IPS DF 6.9 (cell line): ENCODE measurements around the gene LHX6.

ENCODE experiments used
- DNase-seq: peaks from one replicate; pipeline ENCODE4 v3.0.0-alpha.2; 2013; ENCODE audit warnings: low read depth, low spot score
- H3K27ac ChIP-seq: one replicate; pipeline ENCODE4 v1.5.1; 2013; ENCODE audit warnings: low read length, control low read depth
- H3K27me3 ChIP-seq: 2 replicates; pipeline ENCODE4 v1.6.1; 2013; ENCODE audit warnings: mild to moderate bottlenecking, low read length; ENCODE audit not compliant: control insufficient read depth, insufficient read depth
- H3K36me3 ChIP-seq: 2 replicates; pipeline ENCODE4 v1.6.1; 2013; ENCODE audit warnings: low read length; ENCODE audit not compliant: control insufficient read depth, insufficient read depth
- H3K4me1 ChIP-seq: 2 replicates; pipeline ENCODE4 v1.6.1; 2013; ENCODE audit warnings: low read length; ENCODE audit not compliant: control insufficient read depth, insufficient read depth
- H3K4me3 ChIP-seq: 2 replicates; pipeline ENCODE4 v1.5.1; 2013; ENCODE audit warnings: mild to moderate bottlenecking, low read length
- H3K9me3 ChIP-seq: 2 replicates; pipeline ENCODE4 v1.6.1; 2013; ENCODE audit warnings: low read length, inconsistent platforms; ENCODE audit not compliant: control insufficient read depth, insufficient read depth
- WGBS: extraction: QIAGEN DNeasy Blood & Tissue Kit; methylation state at CpG from one replicate; pipeline ENCODE4 v1.1.7; 2013; ENCODE audit warnings: mixed read lengths, missing lambda C conversion rate; ENCODE audit not compliant: insufficient read length, insufficient coverage; 5-methylcytosine and 5-hydroxymethylcytosine counted together

LHX6 gene

DNA sequence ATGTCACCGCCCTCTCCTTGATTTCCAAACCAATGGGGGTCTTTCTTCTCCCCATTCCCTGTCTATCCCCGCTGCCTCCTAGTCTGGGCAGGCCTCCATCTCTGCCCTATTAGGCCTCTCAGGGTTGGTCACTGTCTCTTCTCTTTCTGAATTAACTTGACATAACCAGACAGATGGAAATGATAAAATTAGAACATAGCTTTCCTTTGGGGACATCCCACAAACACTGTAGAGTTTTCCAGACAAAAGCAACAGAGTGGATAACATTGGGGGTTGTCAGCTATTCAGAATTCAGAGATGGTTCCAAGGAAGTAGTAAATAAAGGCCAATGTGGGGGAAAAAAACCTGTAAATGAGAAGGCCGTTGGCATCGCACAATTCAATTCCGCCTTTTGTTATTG, 24.7 kb downstream of the LHX6 start:
- WGBS: no CpG with 5 or more reads among the region's 5 CpGs
- DNase-seq: no peak
- Histone ChIP-seq H3K27me3 (no peaks in the 10 kb centered on the region), H3K4me3 (no peak overlapping the region), H3K36me3 (no peaks in the 10 kb centered on the region), H3K9me3 (no peaks in the 10 kb centered on the region), H3K4me1 (no peaks in the 10 kb centered on the region; the same call in 1 of the 2 replicates), H3K27ac (no peak overlapping the region)

DNA sequence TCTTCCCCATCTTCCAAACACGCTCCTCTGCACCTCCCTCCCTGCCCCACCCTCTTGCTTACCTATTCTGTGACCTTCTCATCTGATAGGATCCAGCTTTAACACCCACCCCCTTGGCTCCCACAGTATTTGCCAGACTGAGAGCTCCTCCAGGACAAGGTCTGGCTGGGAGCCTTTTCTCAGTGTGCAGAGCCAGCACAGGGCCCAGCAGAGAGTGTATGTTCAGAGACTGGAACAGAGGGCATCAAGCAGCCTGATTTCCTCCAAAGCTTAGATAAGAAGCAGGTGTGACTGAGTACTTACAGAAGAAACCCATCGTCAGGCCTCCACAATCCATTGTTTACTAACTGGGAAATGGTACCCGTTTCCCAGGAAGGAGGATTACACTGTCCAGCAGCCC, 26.6 kb downstream of the LHX6 start:
- 100% methylated on average over 1 of the region's 3 CpGs for WGBS
- Histone ChIP-seq H3K4me3 (no peak overlapping the region), H3K27ac (no peak overlapping the region), H3K9me3 (no peaks in the 10 kb centered on the region), H3K27me3 (no peaks in the 10 kb centered on the region), H3K36me3 (no peaks in the 10 kb centered on the region), H3K4me1 (no peaks in the 10 kb centered on the region; the same call in 1 of the 2 replicates)
- no peak for DNase-seq

DNA sequence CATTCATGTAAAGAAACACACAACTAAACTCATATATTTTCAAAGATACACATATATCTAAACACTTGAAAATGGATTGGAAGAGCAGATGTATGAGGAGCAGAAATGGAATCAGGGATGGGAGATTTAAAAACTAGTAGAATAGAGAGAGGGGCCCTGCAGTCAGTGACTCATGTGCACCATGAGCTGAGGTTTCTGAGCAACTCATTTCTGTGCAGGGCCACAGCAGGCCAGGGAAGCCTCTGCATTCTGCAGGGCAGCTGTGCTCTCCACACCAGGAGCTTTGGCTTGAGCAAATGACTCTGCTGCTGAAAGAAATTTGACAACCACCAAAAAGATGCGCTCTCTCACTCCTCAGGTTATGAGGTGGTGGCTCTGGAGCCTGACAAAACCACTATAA, 27.1 kb downstream of the LHX6 start:
- H3K27me3 ChIP-seq: no peaks in the 10 kb centered on the region
- WGBS: no CpG with 5 or more reads among the region's 1 CpG
- H3K36me3 ChIP-seq: no peaks in the 10 kb centered on the region
- no peak overlapping the region for H3K27ac ChIP-seq
- no peaks in the 10 kb centered on the region for H3K9me3 ChIP-seq
- DNase-seq: no peak
- no peaks in the 10 kb centered on the region; the same call in 1 of the 2 replicates for H3K4me1 ChIP-seq
- no peak overlapping the region for H3K4me3 ChIP-seq

DNA sequence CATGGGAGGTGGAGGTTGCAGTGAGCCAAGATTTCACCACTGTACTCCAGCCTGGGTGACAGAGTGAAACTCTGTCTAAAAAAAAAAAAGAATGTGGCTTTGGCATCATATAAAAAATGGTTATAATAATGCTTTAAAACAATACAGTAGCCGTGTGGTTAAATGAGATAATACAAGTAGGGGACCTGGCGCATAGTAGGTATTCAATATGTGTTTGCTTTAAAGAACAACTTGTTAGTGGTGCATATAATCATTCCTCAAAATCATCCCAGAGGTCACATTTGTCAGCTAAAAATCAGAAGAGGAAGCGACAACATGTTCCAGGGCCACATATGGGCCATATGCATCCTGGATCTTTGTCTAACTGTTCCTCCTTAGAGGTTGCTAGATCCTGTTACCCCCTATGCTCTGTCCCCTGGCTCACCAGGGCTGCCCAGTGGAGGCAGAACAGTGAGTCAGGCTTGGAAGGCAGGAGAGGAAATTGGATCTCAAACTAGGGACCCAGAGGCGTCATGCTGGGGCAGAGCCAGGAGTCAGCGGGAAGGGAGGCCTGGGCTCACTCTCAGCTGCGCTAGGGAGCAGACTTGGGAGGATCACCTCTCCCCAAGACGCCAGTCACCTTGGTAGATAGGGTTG, 27.7 kb downstream of the LHX6 start:
- no CpG with 5 or more reads among the region's 7 CpGs for WGBS
- no peaks in the 10 kb centered on the region; the same call in 1 of the 2 replicates for H3K4me1 ChIP-seq

DNA sequence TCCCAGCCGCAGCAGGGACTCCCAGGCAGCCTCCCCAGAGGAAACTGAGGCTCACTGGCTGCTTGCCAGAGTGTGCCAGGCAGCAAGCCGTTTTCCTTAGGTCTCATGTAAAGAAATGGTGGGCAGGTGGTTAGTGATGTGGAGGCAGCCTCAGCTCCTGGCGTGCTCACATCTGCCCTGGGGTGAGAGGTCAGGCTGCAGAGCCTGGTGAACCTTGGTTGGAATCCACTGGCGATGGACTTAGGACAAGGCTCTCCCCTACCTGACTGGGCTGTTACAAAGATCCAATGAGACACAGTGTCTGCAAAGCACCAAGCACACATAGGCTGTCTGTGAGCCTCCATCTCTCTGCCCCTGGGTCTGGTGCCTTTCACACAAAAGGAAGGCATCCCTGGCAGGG, 30.9 kb downstream of the LHX6 start:
- H3K4me3 ChIP-seq: no peak overlapping the region
- no peaks in the 10 kb centered on the region for H3K9me3 ChIP-seq
- DNase-seq: no peak
- no peaks in the 10 kb centered on the region for H3K27me3 ChIP-seq
- H3K36me3 ChIP-seq: no peaks in the 10 kb centered on the region
- WGBS: no CpG with 5 or more reads among the region's 4 CpGs
- no peaks in the 10 kb centered on the region; the same call in 1 of the 2 replicates for H3K4me1 ChIP-seq
- no peak overlapping the region for H3K27ac ChIP-seq

More for the DNA sequence above, 27.7 kb downstream of the LHX6 start:
- Histone ChIP-seq H3K36me3 (no peaks in the 10 kb centered on the region), H3K4me3 (no peak overlapping the region), H3K27me3 (no peaks in the 10 kb centered on the region), H3K9me3 (no peaks in the 10 kb centered on the region), H3K27ac (no peak overlapping the region)
- DNase-seq: no peak

DNA sequence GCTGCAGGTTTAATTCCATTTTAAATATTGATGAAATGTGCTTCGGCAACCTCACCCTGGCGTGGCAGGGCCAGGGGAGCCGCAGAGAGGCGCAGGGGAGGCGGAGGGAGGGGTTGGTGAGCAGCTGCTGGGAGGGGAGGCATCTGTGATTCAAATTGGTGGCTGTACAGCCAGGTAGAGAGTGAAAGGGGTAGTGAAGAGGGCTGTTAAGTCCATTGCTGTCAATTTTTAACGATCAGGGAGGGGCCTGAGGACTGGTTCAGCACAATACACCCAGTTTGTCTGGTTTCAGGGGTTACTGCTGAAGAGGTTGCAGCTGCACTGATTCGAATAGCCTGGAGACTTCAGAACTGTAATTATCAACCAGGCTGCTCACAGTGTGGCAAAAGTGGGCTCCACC, 31.3 kb downstream of the LHX6 start:
- no CpG with 5 or more reads among the region's 7 CpGs for WGBS
- no peaks in the 10 kb centered on the region for H3K9me3 ChIP-seq
- DNase-seq: no peak

DNA sequence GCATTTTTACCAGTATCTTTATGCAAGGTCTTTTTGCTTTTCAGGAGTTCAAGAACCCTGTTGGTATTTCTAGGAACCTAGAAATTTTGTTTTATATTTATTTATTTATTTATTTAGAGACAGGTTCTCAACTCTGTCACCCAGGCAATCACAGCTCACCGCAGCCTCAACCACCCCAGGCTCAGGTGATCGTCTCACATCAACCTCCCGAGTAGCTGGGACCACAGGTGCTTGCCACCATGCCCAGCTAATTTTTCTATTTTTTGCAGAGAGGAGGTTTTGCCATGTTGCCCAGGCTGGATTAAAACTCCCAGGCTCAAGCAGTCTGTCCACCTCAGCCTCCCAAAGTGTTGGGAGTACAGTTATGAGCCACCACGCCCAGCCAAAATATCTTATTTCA, 32.9 kb downstream of the LHX6 start:
- Histone ChIP-seq H3K4me3 (no peak overlapping the region), H3K9me3 (no peaks in the 10 kb centered on the region), H3K4me1 (no peaks in the 10 kb centered on the region; the same call in 1 of the 2 replicates), H3K27ac (no peak overlapping the region), H3K36me3 (no peaks in the 10 kb centered on the region), H3K27me3 (no peaks in the 10 kb centered on the region)
- no peak for DNase-seq
- no CpG with 5 or more reads among the region's 4 CpGs for WGBS

More for the DNA sequence above, 31.3 kb downstream of the LHX6 start:
- H3K4me1 ChIP-seq: no peaks in the 10 kb centered on the region; the same call in 1 of the 2 replicates
- H3K4me3 ChIP-seq: no peak overlapping the region
- no peak overlapping the region for H3K27ac ChIP-seq
- no peaks in the 10 kb centered on the region for H3K27me3 ChIP-seq
- no peaks in the 10 kb centered on the region for H3K36me3 ChIP-seq

DNA sequence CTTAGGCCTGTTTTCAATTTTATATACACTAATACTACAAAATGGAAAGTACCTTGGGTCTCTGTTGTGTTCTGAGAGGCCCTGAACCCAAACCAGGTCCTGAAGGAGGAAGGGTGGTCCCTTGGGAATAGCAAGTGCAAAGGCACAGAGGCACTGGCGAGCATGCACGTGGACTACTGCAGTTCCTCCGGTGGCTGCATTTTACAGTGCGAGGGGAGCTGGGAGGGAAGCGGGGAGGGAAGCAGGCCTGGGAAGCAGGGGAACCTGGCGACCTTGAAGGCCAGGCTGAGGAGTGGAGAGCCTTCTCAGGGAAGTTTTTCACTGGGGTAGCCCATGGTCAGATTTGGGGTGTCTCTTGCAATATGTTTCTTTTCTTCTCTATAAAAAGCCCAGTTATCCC, 35.1 kb downstream of the LHX6 start:
- no CpG with 5 or more reads among the region's 6 CpGs for WGBS
- no peaks in the 10 kb centered on the region for H3K4me1 ChIP-seq
- H3K4me3 ChIP-seq: no peak overlapping the region
- no peaks in the 10 kb centered on the region for H3K36me3 ChIP-seq
- H3K27ac ChIP-seq: no peak overlapping the region
- DNase-seq: no peak
- no peaks in the 10 kb centered on the region for H3K9me3 ChIP-seq
- no peaks in the 10 kb centered on the region for H3K27me3 ChIP-seq

DNA sequence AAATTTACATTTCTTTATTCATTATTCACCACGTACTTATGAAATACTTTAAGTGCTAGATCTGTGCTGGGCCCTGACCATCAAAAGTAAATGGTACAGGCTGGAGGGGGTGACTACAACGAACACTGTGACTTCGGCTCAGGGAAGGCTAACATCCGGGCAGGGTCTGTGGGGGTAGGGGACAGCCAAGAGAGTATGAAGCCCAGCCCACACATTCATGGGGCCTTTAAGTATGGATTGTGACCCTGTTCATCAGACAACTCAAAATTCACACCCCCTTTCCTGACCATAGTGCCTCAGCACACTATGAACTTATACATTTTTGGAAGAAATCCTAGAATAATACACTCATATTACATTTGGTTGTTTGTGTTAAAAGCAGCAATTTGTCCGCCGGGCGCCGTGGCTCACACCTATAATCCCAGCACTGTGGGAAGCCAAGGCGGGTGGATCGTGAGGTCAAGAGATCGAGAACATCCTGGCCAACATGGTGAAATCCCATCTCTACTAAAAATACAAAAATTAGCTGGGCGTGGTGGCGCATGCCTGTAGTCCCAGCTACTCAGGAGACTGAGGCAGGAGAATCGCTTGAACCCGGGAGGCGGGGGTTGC, 35.7 kb downstream of the LHX6 start:
- no peaks in the 10 kb centered on the region for H3K9me3 ChIP-seq
- no CpG with 5 or more reads among the region's 16 CpGs for WGBS
- H3K4me3 ChIP-seq: no peak overlapping the region
- DNase-seq: no peak
- no peak overlapping the region for H3K27ac ChIP-seq
- H3K36me3 ChIP-seq: no peaks in the 10 kb centered on the region
- no peaks in the 10 kb centered on the region for H3K27me3 ChIP-seq
- no peaks in the 10 kb centered on the region for H3K4me1 ChIP-seq

DNA sequence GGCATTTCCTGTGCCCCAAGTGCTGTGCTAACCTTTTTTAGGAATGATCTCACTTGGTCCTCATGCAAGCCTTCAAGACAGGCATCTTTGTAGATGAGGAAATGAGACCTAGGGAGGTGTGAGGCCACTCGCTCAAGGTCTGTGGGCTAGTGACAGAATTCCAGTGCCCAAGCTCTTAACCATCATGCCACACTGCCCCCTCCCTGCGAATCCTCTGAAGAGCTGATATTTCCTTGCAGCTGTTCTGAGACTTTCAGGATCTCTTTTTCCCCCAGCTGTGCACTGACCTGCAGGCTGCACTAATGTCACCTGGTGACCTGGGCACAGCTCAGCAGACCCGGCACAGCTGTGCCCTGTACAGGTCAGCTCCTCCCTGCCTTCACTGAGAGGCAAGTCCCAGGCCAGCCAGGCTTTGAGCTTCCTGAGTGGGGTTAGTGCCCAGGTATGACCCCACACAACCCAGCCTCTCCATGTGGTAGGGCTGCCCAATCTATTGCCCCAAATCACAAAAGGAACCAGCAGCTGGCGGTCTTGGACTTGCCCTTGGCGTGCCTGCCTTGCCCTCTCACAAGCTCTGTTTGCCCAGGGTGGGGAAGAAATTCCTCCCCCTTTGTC, 36.4 kb downstream of the LHX6 start:
- Histone ChIP-seq H3K4me1 (no peaks in the 10 kb centered on the region), H3K9me3 (no peaks in the 10 kb centered on the region), H3K36me3 (no peaks in the 10 kb centered on the region), H3K4me3 (no peak overlapping the region), H3K27me3 (no peaks in the 10 kb centered on the region), H3K27ac (no peak overlapping the region)
- DNase-seq: no peak
- WGBS: no CpG with 5 or more reads among the region's 5 CpGs
